ENCODE data around the gene SMARCAD1.

Gene SMARCAD1

DNA sequence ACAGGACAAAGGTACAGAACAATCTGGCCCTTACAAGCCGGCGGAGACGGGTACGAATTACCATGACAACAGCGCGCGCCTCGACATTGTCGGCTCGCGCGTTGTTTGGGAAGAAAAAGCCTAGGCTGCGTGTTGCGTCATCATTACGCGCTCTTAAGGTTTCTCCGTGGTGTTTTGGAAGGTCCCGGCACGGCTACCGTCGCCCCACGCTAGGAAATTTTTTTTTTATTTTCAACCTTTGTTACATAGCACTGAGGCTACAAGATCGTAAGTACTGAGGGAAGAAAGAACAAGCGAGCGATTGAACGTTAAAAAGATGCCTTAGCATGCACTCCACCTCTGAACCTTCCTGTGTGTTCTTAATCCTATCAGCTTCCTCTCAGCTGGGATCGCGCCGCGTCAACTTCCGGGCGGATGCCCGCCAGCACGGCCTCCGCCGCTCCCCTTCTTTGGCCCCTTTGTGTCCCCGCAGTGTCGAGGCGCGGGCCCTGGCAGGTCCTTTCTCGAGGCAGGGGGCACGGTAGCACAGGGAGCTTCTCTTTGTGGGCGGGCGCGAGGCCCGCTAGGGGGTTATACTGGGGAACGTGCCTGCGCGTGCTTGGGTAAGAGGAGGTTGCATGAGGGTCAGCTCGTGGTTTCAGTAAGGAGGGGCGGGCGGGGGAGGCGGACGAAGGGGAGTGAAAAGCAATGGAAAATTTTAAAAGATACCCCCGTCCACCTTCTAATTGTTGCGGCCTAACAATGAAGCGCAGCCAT lies at the start of gene SMARCAD1:
TSS of gene SMARCAD1 (plus strand) at position 397 of the 756 bp plus-strand sequence. CDS start 530 bp downstream, outside the sequence.
- peak; percentile 57 for TF ChIP-seq POLR2A (IDR thresholded peaks at IDR 0.05; ENCODE audit: extremely low read depth, insufficient read length)
- TF ChIP-seq, protein P1, sequence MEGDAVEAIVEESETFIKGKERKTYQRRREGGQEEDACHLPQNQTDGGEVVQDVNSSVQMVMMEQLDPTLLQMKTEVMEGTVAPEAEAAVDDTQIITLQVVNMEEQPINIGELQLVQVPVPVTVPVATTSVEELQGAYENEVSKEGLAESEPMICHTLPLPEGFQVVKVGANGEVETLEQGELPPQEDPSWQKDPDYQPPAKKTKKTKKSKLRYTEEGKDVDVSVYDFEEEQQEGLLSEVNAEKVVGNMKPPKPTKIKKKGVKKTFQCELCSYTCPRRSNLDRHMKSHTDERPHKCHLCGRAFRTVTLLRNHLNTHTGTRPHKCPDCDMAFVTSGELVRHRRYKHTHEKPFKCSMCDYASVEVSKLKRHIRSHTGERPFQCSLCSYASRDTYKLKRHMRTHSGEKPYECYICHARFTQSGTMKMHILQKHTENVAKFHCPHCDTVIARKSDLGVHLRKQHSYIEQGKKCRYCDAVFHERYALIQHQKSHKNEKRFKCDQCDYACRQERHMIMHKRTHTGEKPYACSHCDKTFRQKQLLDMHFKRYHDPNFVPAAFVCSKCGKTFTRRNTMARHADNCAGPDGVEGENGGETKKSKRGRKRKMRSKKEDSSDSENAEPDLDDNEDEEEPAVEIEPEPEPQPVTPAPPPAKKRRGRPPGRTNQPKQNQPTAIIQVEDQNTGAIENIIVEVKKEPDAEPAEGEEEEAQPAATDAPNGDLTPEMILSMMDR (IDR thresholded peaks at IDR 0.05; ENCODE audit: low read depth, low read length): no peak
- peak; percentile 77 for TF ChIP-seq MYC (IDR thresholded peaks at IDR 0.05; ENCODE audit: low read depth, low read length)
- TF ChIP-seq, protein P2, sequence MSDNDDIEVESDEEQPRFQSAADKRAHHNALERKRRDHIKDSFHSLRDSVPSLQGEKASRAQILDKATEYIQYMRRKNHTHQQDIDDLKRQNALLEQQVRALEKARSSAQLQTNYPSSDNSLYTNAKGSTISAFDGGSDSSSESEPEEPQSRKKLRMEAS (IDR thresholded peaks at IDR 0.05; ENCODE audit: low read depth, low read length): peak; percentile 67

DNA sequence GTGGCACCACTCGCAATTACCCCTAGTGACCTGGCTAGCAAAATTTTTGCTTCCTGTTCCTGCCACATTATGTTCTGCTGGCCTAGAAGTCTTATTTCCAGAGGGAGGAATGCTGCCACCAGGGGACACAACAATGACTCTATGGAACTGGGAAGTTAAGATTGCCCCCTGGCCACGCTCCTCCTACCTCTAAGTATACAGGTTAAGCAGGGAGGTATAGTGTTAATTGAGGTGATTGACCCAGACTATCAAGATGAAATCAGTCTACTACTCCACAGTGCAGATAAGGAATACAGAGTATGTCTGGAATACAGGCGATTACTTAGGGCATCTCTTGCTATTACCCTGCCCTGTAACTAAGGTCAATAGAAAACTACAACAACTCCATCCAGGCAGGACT lies 48.8 kb upstream of the SMARCAD1 start:
- TF ChIP-seq, protein P1 (IDR thresholded peaks at IDR 0.05; ENCODE audit: low read depth, low read length): no peak
- TF ChIP-seq, protein P2 (IDR thresholded peaks at IDR 0.05; ENCODE audit: low read depth, low read length): no peak
- no peak overlapping the region for H3K4me3 ChIP-seq (ENCODE audit: low read depth, low read length)
- no peak for DNase-seq (ENCODE audit: low read depth)

More for the DNA sequence above, at the start of gene SMARCAD1:
- peak within 1 kb of the TSS; percentile 93 for H3K4me3 ChIP-seq (ENCODE audit: low read depth, low read length)
- DNase-seq (ENCODE audit: low read depth): peak; percentile 95

DNA sequence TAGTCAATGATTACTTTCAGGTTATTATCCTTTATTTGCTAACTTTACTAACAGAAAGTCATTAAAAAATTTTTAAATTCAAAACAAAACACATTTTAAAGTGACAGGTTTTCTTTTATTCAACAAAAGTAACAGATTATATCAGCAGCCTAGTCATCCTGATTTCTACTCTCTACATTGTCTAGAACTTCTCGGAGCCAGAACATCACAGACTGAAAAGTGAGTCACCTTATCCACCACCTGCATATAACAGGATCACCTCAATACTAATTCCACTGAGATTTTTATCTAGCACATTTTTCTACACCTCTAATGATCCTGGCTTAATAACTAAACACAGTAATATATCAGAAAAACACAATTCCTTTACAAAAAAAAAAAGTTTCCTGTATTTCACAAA lies 47.9 kb upstream of the SMARCAD1 start:
- no peak for TF ChIP-seq POLR2A (IDR thresholded peaks at IDR 0.05; ENCODE audit: extremely low read depth, insufficient read length)
- TF ChIP-seq, protein P1 (IDR thresholded peaks at IDR 0.05; ENCODE audit: low read depth, low read length): no peak
- TF ChIP-seq, protein P2 (IDR thresholded peaks at IDR 0.05; ENCODE audit: low read depth, low read length): no peak
- TF ChIP-seq MYC (IDR thresholded peaks at IDR 0.05; ENCODE audit: low read depth, low read length): no peak
- no peak overlapping the region for H3K4me3 ChIP-seq (ENCODE audit: low read depth, low read length)
- no peak for DNase-seq (ENCODE audit: low read depth)

DNA sequence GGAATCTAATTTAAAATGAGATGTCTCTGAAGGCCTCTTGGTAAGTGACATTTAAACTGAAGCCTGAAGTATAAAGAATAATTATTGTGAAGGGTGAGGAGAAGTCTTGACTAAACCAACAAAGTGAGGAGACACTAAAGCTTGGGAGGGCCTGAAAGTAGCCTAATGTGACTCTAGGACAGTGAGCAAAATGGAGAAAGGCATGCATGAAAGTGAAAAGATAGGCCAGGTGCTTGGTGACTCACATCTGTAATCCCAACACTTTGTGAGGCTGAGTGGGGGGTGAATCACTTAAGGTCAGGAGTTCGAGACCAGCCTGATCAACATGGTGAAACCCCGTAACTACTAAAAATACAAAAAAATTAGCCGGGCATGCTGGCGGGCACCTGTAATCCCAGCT lies 46.9 kb upstream of the SMARCAD1 start:
- TF ChIP-seq MYC (IDR thresholded peaks at IDR 0.05; ENCODE audit: low read depth, low read length) (no peak), POLR2A (IDR thresholded peaks at IDR 0.05; ENCODE audit: extremely low read depth, insufficient read length) (no peak)
- TF ChIP-seq, protein P1 (IDR thresholded peaks at IDR 0.05; ENCODE audit: low read depth, low read length): no peak
- TF ChIP-seq, protein P2 (IDR thresholded peaks at IDR 0.05; ENCODE audit: low read depth, low read length): no peak
- DNase-seq (ENCODE audit: low read depth): no peak
- H3K4me3 ChIP-seq (ENCODE audit: low read depth, low read length): no peak overlapping the region

DNA sequence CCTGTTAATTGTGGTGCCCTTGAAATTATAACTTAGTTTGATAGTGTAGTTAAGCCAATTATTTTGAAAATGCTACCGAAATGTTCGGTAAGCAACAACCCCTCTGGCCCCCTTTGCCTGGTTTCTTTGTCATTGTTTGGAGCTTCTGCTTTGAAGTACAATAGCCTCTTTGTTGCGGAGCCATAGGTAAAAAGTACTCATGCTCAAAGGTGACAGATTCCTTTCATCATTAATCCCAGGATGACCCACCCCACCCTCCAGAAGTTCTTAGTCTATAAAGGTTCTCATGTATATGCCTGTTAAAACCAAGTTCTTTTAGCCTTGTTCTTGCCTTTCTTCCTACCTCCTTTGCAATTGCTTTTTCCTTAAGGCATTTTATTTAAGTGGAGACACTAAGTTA lies 42.4 kb upstream of the SMARCAD1 start:
- TF ChIP-seq, protein P1 (IDR thresholded peaks at IDR 0.05; ENCODE audit: low read depth, low read length): no peak
- TF ChIP-seq MYC (IDR thresholded peaks at IDR 0.05; ENCODE audit: low read depth, low read length) (no peak), POLR2A (IDR thresholded peaks at IDR 0.05; ENCODE audit: extremely low read depth, insufficient read length) (no peak)
- TF ChIP-seq, protein P2 (IDR thresholded peaks at IDR 0.05; ENCODE audit: low read depth, low read length): no peak
- DNase-seq (ENCODE audit: low read depth): no peak
- no peak overlapping the region for H3K4me3 ChIP-seq (ENCODE audit: low read depth, low read length)

Measured in NB4 (cell line).